MM.1S (cell line): Measurements from ENCODE around the gene MSLN.

ENCODE experiments used
- DNase-seq: peaks from one replicate; pipeline ENCODE4 v3.0.0-alpha.2; 2015
- H2AFZ ChIP-seq: fragments of 300-600 bp; sonication (generic); 2 replicates; pipeline ENCODE4 v1.6.0; 2016; ENCODE audit warnings: antibody characterized with exemption, low read length
- H3F3A ChIP-seq: fragments of 300-600 bp; sonication (generic); 2 replicates; pipeline ENCODE4 v1.6.1; 2016; ENCODE audit warnings: mild to moderate bottlenecking, antibody characterized with exemption, low read length, moderate library complexity, mixed read lengths; ENCODE audit not compliant: insufficient read depth
- H3K27ac ChIP-seq: fragments of 300-600 bp; sonication (generic); 2 replicates; pipeline ENCODE4 v1.5.1; 2016; ENCODE audit warnings: mild to moderate bottlenecking, low read length
- H3K27me3 ChIP-seq: fragments of 300-600 bp; sonication (generic); replicated peaks from 2 replicates; pipeline ENCODE4 v1.6.0; 2016; ENCODE audit warnings: low read length; ENCODE audit not compliant: insufficient read depth
- H3K36me3 ChIP-seq: fragments of 300-600 bp; sonication (generic); replicated peaks from 2 replicates; pipeline ENCODE4 v1.6.1; 2016; ENCODE audit warnings: mild to moderate bottlenecking, low read length, mixed read lengths; ENCODE audit not compliant: insufficient read depth
- H3K4me1 ChIP-seq: fragments of 300-600 bp; sonication (generic); 2 replicates; pipeline ENCODE4 v1.6.1; 2016; ENCODE audit warnings: low read length, mixed read lengths
- H3K4me2 ChIP-seq: fragments of 300-600 bp; sonication (generic); 2 replicates; pipeline ENCODE4 v1.6.0; 2016; ENCODE audit warnings: low read depth, low read length
- H3K4me3 ChIP-seq: fragments of 300-600 bp; sonication (generic); 2 replicates; pipeline ENCODE4 v1.5.1; 2016; ENCODE audit warnings: low read length, mixed read lengths
- H3K79me2 ChIP-seq: fragments of 300-600 bp; sonication (generic); 2 replicates; pipeline ENCODE4 v1.6.1; 2016; ENCODE audit warnings: mixed run types, low read length, mixed read lengths
- H3K9ac ChIP-seq: fragments of 300-600 bp; sonication (generic); 2 replicates; pipeline ENCODE4 v1.6.1; 2016; ENCODE audit warnings: low read length, mixed read lengths
- H3K9me2 ChIP-seq: fragments of 300-600 bp; sonication (generic); replicated peaks from 2 replicates; pipeline ENCODE4 v1.6.1; 2016; ENCODE audit warnings: mild to moderate bottlenecking, low read length, mixed read lengths; ENCODE audit not compliant: insufficient read depth
- H3K9me3 ChIP-seq: fragments of 300-600 bp; sonication (generic); replicated peaks from 2 replicates; pipeline ENCODE4 v1.6.1; 2016; ENCODE audit warnings: mild to moderate bottlenecking, low read length, mixed read lengths; ENCODE audit not compliant: insufficient read depth
- H4K20me1 ChIP-seq: fragments of 300-600 bp; sonication (generic); 2 replicates; pipeline ENCODE4 v1.6.1; 2016; ENCODE audit warnings: mild to moderate bottlenecking, low read length, moderate library complexity, mixed read lengths; ENCODE audit not compliant: insufficient read depth
- CTCF ChIP-seq: fragments of 300-600 bp; sonication (generic); IDR thresholded peaks from 2 replicates; pipeline ENCODE4 v1.5.1; 2016; ENCODE audit warnings: antibody characterized with exemption, low read length, mixed read lengths
- EZH2 ChIP-seq: fragments of 300-600 bp; sonication (generic); optimal IDR thresholded peaks from 2 replicates; pipeline ENCODE3; 2017; ENCODE audit warnings: low read depth, mild to moderate bottlenecking, antibody characterized with exemption, low read length, mixed read lengths
- EZH2phosphoT487 ChIP-seq: fragments of 300-600 bp; sonication (generic); IDR thresholded peaks from 2 replicates; pipeline ENCODE4 v1.6.1; 2018; ENCODE audit warnings: antibody characterized with exemption, low read length

The MSLN gene

GRCh38 chr16:715477-716199 is 44.9 kb upstream of the MSLN start:
- H3K9me2 ChIP-seq = no peaks in the 10 kb centered on the region
- peak overlapping the region; percentile 39; the same call in 1 of the 2 replicates for H3K4me2 ChIP-seq
- H2AFZ ChIP-seq = no peak overlapping the region
- H3F3A ChIP-seq = peaks cover 8% of the 10 kb centered on the region; the same call in 1 of the 2 replicates
- no peaks in the 10 kb centered on the region for H4K20me1 ChIP-seq
- H3K9ac ChIP-seq = no peak overlapping the region
- no peak for DNase-seq
- no peaks in the 10 kb centered on the region for H3K36me3 ChIP-seq
- H3K4me3 ChIP-seq = no peak overlapping the region
- no peak for TF ChIP-seq EZH2phosphoT487
- no peak for TF ChIP-seq EZH2
- no peak for TF ChIP-seq CTCF
- no peaks in the 10 kb centered on the region; the same call in 1 of the 2 replicates for H3K79me2 ChIP-seq
- peaks cover 34% of the 10 kb centered on the region for H3K27me3 ChIP-seq
- H3K9me3 ChIP-seq = no peaks in the 10 kb centered on the region
- H3K27ac ChIP-seq = no peak overlapping the region
- peaks cover 11% of the 10 kb centered on the region; the same call in 1 of the 2 replicates for H3K4me1 ChIP-seq

GRCh38 chr16:716200-716568 is 44.4 kb upstream of the MSLN start:
- no peak for DNase-seq
- Histone ChIP-seq H4K20me1 (no peaks in the 10 kb centered on the region), H3F3A (peaks cover 10% of the 10 kb centered on the region; the same call in 1 of the 2 replicates), H3K4me3 (no peak overlapping the region), H3K36me3 (no peaks in the 10 kb centered on the region), H3K4me1 (peaks cover 11% of the 10 kb centered on the region; the same call in 1 of the 2 replicates), H3K27ac (no peak overlapping the region), H3K9me2 (no peaks in the 10 kb centered on the region), H3K9me3 (no peaks in the 10 kb centered on the region), H3K79me2 (no peaks in the 10 kb centered on the region; the same call in 1 of the 2 replicates), H3K4me2 (no peak overlapping the region), H3K9ac (no peak overlapping the region), H3K27me3 (peaks cover 28% of the 10 kb centered on the region), H2AFZ (no peak overlapping the region)
- TF ChIP-seq EZH2 = no peak

- H4K20me1 ChIP-seq = no peaks in the 10 kb centered on the region
- H3K27ac ChIP-seq = no peak overlapping the region
- peaks cover 5% of the 10 kb centered on the region; the same call in 1 of the 2 replicates for H3K79me2 ChIP-seq
- H3K9me3 ChIP-seq = no peaks in the 10 kb centered on the region
- H2AFZ ChIP-seq = no peak overlapping the region
- H3K4me2 ChIP-seq = no peak overlapping the region
- no peak for DNase-seq
- no peak overlapping the region for H3K9ac ChIP-seq
- H3K4me3 ChIP-seq = no peak overlapping the region
- H3K4me1 ChIP-seq = peaks cover 15% of the 10 kb centered on the region; the same call in 1 of the 2 replicates
- H3K9me2 ChIP-seq = no peaks in the 10 kb centered on the region
- TF ChIP-seq CTCF (no peak), EZH2 (no peak), EZH2phosphoT487 (no peak)
- H3F3A ChIP-seq = peaks cover 10% of the 10 kb centered on the region; the same call in 1 of the 2 replicates
- H3K27me3 ChIP-seq = peaks cover 25% of the 10 kb centered on the region
- no peaks in the 10 kb centered on the region for H3K36me3 ChIP-seq
These were observed 43.7 kb upstream of the MSLN start for GRCh38 chr16:716768-717325.
